A549 (cell line): ENCODE data around the gene PLOD3. TPM values are rescaled to one million over a fixed set of nuclear protein-coding genes. Genes with fewer than 3 reads are reported as not detected.

ENCODE experiments used
- ATAC-seq, 2 experiments: fragments of 200-7000 bp in 1 of 2; fragments of >200 bp in 1 of 2; cut with Nextera tagmentation in 1 of 2; cut with Tn5 transposase in 1 of 2; 3 replicates each; pipeline versions ENCODE4 v1.8.0 to v1.9.1; 2018 to 2020; ENCODE audit warnings: mild to moderate bottlenecking in 1 of 2, moderate library complexity in 1 of 2
- CTCF ChIA-PET: fragments of 300-600 bp; sonication (Branson Sonifier 250); formaldehyde crosslinking; extraction: SDS; loops from one replicate; lab custom pipeline; 2021; ENCODE audit warnings: antibody characterized with exemption, inconsistent platforms; lab: Yijun Ruan, JAX
- POLR2A ChIA-PET: fragments of 350-600 bp; formaldehyde crosslinking; extraction: SDS; loops from one replicate; lab custom pipeline; 2021; ENCODE audit warnings: antibody characterized with exemption, inconsistent platforms; lab: Yijun Ruan, JAX
- DNase-seq, 2 experiments: peaks; one replicate each; pipeline versions ENCODE4 v3.0.0 to v3.0.0-alpha.2; 2011 to 2016; ENCODE audit warnings: low read depth in 1 of 2, low spot score in 1 of 2
- FAIRE-seq: peaks from 2 replicates; lab custom pipeline; 2011; peaks lifted over from hg19 to GRCh38; lab: Jason Lieb, UNC
- H3K27ac ChIP-seq, 2 experiments: fragments of >200 bp; sonication (Bioruptor Twin); formaldehyde crosslinking; 3 replicates each; pipeline ENCODE4 v1.5.1; 2016 to 2017
- H3K4me1 ChIP-seq: fragments of >200 bp; sonication (Bioruptor Twin); formaldehyde crosslinking; 3 replicates; pipeline ENCODE4 v1.6.1; 2016
- H3K4me2 ChIP-seq: fragments of >200 bp; sonication (Bioruptor Twin); formaldehyde crosslinking; 3 replicates; pipeline ENCODE4 v1.6.1; 2016
- H3K4me3 ChIP-seq: fragments of >200 bp; sonication (Bioruptor Twin); formaldehyde crosslinking; 3 replicates; pipeline ENCODE4 v1.5.1; 2016
- H3K9me3 ChIP-seq: fragments of >200 bp; sonication (Bioruptor Twin); formaldehyde crosslinking; 3 replicates; pipeline ENCODE4 v1.6.1; 2016
- BHLHE40 ChIP-seq: IDR thresholded peaks from 2 replicates; pipeline ENCODE4 v1.6.1; 2012; ENCODE audit warnings: low read depth, low read length, inconsistent platforms
- CHD2 ChIP-seq: fragments of 150-350 bp; IDR thresholded peaks from 2 replicates; pipeline ENCODE4 v1.6.1; 2014; ENCODE audit warnings: low read length; ENCODE audit not compliant: partially characterized antibody
- CHD4 ChIP-seq: fragments of 200-600 bp; sonication (generic); IDR thresholded peaks from 2 replicates; pipeline ENCODE4 v1.6.1; 2016; ENCODE audit warnings: antibody characterized with exemption, mild to moderate bottlenecking, borderline replicate concordance
- ESRRA ChIP-seq: fragments of 150-350 bp; IDR thresholded peaks from 2 replicates; pipeline ENCODE4 v1.6.1; 2014; ENCODE audit warnings: mild to moderate bottlenecking, low read length, borderline replicate concordance
- FOSL2 ChIP-seq, 2 experiments: fragments of 450-650 bp in 1 of 2; fragments of >200 bp in 1 of 2; sonication (Bioruptor Twin) in 1 of 2; formaldehyde crosslinking; IDR thresholded peaks; 2 replicates each; pipeline versions ENCODE4 v1.5.0 to v1.6.1; 2016 to 2020; ENCODE audit warnings: mild to moderate bottlenecking in 1 of 2, moderate library complexity in 1 of 2
- GATA3 ChIP-seq: IDR thresholded peaks from 2 replicates; pipeline ENCODE4 v1.6.1; 2012; ENCODE audit warnings: borderline replicate concordance
- HDAC2 ChIP-seq: fragments of 200-600 bp; sonication (generic); IDR thresholded peaks from 2 replicates; pipeline ENCODE4 v1.6.1; 2016
- HOXB5 ChIP-seq: fragments of 250-450 bp; sonication (Bioruptor Pico); IDR thresholded peaks from 2 replicates; pipeline ENCODE4 v1.5.0; 2020; ENCODE audit warnings: mild to moderate bottlenecking, moderate library complexity
- JUN ChIP-seq, 2 experiments: fragments of >200 bp; sonication (Bioruptor Twin); formaldehyde crosslinking; IDR thresholded peaks; 2 replicates in 1 of 2; 3 replicates in 1 of 2; pipeline ENCODE4 v1.6.1; 2016 to 2017
- JUNB ChIP-seq: fragments of >200 bp; sonication (Bioruptor Twin); formaldehyde crosslinking; IDR thresholded peaks from 2 replicates; pipeline ENCODE4 v1.6.1; 2016
- KDM1A ChIP-seq: fragments of 200-600 bp; sonication (generic); IDR thresholded peaks from 2 replicates; pipeline ENCODE4 v1.6.1; 2016; ENCODE audit warnings: low read depth, mild to moderate bottlenecking
- KDM5A ChIP-seq: fragments of 200-600 bp; sonication (generic); IDR thresholded peaks from 2 replicates; pipeline ENCODE4 v1.6.1; 2016; ENCODE audit warnings: antibody characterized with exemption, mild to moderate bottlenecking
- MAFK ChIP-seq: fragments of 450-650 bp; IDR thresholded peaks from 2 replicates; pipeline ENCODE4 v1.6.1; 2014; ENCODE audit not compliant: partially characterized antibody
- MAZ ChIP-seq: fragments of 150-350 bp; IDR thresholded peaks from 2 replicates; pipeline ENCODE4 v1.6.1; 2014; ENCODE audit warnings: antibody characterized with exemption, low read depth, low read length, borderline replicate concordance
- PHF8 ChIP-seq: fragments of 200-600 bp; sonication (generic); IDR thresholded peaks from 2 replicates; pipeline ENCODE4 v1.6.1; 2016; ENCODE audit warnings: low read depth, mild to moderate bottlenecking, antibody characterized with exemption, moderate library complexity, borderline replicate concordance
- POLR2A ChIP-seq: IDR thresholded peaks from 2 replicates; pipeline ENCODE4 v1.6.1; 2012; ENCODE audit warnings: mild to moderate bottlenecking, low read length
- POLR2AphosphoS2 ChIP-seq: conservative IDR thresholded peaks from 2 replicates; pipeline ENCODE4 v1.6.1; 2012; ENCODE audit warnings: low read length, improper control_type of control experiment, inconsistent platforms
- RCOR1 ChIP-seq: fragments of 150-350 bp; IDR thresholded peaks from 2 replicates; pipeline ENCODE4 v1.6.1; 2014; ENCODE audit warnings: antibody characterized with exemption, low read length, low read depth
- RNF2 ChIP-seq: fragments of 200-600 bp; sonication (generic); IDR thresholded peaks from 2 replicates; pipeline ENCODE4 v1.6.1; 2016; ENCODE audit warnings: low read depth, mild to moderate bottlenecking, antibody characterized with exemption, moderate library complexity, borderline replicate concordance
- SREBF2 ChIP-seq: fragments of 450-650 bp; IDR thresholded peaks from 2 replicates; pipeline ENCODE4 v1.6.1; 2014; ENCODE audit warnings: mild to moderate bottlenecking, moderate library complexity
- TFCP2L1 ChIP-seq: fragments of 250-450 bp; sonication (Bioruptor Pico); IDR thresholded peaks from 2 replicates; pipeline ENCODE4 v1.5.0; 2021; ENCODE audit warnings: mild to moderate bottlenecking
- ZFP36 ChIP-seq: fragments of 450-650 bp; IDR thresholded peaks from 2 replicates; pipeline ENCODE4 v1.6.1; 2014; ENCODE audit warnings: borderline replicate concordance; ENCODE audit not compliant: partially characterized antibody
- ZSCAN20 ChIP-seq: fragments of 250-450 bp; sonication (Bioruptor Pico); IDR thresholded peaks from 2 replicates; pipeline ENCODE4 v1.8.0; 2022; ENCODE audit warnings: mild to moderate bottlenecking, moderate library complexity
- WGBS: methylation state at CpG from one replicate; pipeline ENCODE4 v1.1.6; 2017; ENCODE audit errors: missing lambda C conversion rate; 5-methylcytosine and 5-hydroxymethylcytosine counted together
- polyA minus RNA-seq: library from RNA; depleted of rRNA, polyadenylated mRNA; stranded (reverse); fragments of >200 nt; gene quantifications from 2 replicates; pipeline ENCODE4 v1.2.3, GENCODE V29; 2011; rRNA and poly(A)+ RNA removed
- polyA plus RNA-seq, 4 experiments: library from polyadenylated mRNA; depleted of rRNA in 3 of 4; stranded (reverse); fragments of >200 nt; fragmentation: RNase III in 1 of 4; extraction: RNeasy Plus Mini Kit Qiagen cat#74134 plus additional on column Dnase treatment in 1 of 4; gene quantifications; 2 replicates in 3 of 4; 3 replicates in 1 of 4; pipeline ENCODE4 v1.2.3, GENCODE V29; 2011 to 2017
- TF ChIP-seq, protein P1 (sequence below): fragments of 250-450 bp; sonication (Bioruptor Pico); IDR thresholded peaks from 2 replicates; pipeline ENCODE4 v1.5.0; 2021; ENCODE audit warnings: mild to moderate bottlenecking, moderate library complexity, borderline replicate concordance
- TF ChIP-seq, protein P2 (sequence below): fragments of >200 bp; sonication (Bioruptor Twin); formaldehyde crosslinking; IDR thresholded peaks from 3 replicates; pipeline ENCODE4 v1.6.1; 2016
- TF ChIP-seq, protein P3 (sequence below): IDR thresholded peaks from 2 replicates; pipeline ENCODE4 v1.6.1; 2012; ENCODE audit warnings: low read depth, borderline replicate concordance
- TF ChIP-seq, protein P4 (sequence below): fragments of >200 bp; sonication (Bioruptor Twin); formaldehyde crosslinking; IDR thresholded peaks from 3 replicates; pipeline ENCODE4 v1.5.1; 2016
- TF ChIP-seq, protein P5 (sequence below): IDR thresholded peaks from 2 replicates; pipeline ENCODE4 v1.6.1; 2012

Gene PLOD3, protein sequence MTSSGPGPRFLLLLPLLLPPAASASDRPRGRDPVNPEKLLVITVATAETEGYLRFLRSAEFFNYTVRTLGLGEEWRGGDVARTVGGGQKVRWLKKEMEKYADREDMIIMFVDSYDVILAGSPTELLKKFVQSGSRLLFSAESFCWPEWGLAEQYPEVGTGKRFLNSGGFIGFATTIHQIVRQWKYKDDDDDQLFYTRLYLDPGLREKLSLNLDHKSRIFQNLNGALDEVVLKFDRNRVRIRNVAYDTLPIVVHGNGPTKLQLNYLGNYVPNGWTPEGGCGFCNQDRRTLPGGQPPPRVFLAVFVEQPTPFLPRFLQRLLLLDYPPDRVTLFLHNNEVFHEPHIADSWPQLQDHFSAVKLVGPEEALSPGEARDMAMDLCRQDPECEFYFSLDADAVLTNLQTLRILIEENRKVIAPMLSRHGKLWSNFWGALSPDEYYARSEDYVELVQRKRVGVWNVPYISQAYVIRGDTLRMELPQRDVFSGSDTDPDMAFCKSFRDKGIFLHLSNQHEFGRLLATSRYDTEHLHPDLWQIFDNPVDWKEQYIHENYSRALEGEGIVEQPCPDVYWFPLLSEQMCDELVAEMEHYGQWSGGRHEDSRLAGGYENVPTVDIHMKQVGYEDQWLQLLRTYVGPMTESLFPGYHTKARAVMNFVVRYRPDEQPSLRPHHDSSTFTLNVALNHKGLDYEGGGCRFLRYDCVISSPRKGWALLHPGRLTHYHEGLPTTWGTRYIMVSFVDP
- polyA plus RNA-seq (2011; rRNA removed) (21.1 and 26.0 TPM in 2 replicates), polyA plus RNA-seq (2017; fragmentation: RNase III; extraction: RNeasy Plus Mini Kit Qiagen cat#74134 plus additional on column Dnase treatment) (48.7 to 52.8 TPM (median 50.6 TPM) in 3 replicates), polyA minus RNA-seq (23.9 and 27.8 TPM in 2 replicates)
- 56.0 and 62.7 TPM in 2 replicates for polyA plus RNA-seq (2012; cell fraction: cytosol; rRNA removed)
- polyA plus RNA-seq (2012; cell fraction: nucleus; rRNA removed) = 167 and 231 TPM in 2 replicates

DNA sequence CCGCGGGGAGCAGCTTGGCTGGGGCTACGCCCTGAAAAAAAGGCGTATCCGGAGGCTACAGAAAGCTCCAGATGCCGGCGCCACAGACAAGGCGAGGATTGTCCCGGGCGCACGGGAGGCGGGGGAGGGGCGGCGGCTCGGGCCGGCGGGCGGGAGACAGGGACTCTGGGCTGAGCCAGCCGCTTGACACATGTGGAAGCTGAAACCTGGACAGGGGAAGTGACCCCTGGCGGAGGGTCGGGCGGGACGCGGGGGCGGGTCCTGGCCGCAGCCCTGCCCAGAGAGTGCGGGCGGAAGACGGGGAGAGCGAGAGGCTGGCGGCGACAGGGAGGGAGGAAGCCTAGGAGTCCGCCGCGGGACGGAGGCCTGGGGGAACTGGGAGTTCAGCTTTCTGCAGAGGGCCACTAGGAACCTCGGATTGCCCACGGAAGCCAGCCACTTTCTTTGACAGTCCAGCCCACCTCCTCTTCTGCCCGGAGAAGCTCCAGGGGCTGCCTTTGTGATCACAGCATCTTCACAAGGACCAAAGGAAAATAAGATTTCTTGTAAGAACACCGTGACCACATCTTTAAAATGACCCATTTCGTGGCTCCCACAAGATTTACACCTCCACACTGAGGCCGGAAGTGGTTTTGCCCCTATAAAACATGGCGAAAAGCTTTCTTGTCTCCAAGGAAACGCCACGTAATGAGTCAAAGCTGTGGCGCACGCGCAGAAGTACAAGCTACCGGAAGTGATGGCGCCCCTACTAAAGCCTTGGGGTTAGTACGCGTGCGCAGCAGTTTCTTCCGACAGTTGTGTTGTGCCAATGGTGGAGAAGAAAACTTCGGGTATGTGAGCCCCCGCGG, at the start of gene PLOD3, which contains the start of gene ZNHIT1:
Gene PLOD3 (minus strand): TSS at position 194 of the 848 bp plus-strand sequence. CDS start 307 bp downstream, outside the sequence.
Gene ZNHIT1 (plus strand): TSS at position 778 of the 848 bp plus-strand sequence. CDS start 31 bp downstream, at position 809.
- DNase-seq (peak; percentile 98 to 100), ATAC-seq (peak; percentile 92 to 94), FAIRE-seq (peak; percentile 97)
- Histone ChIP-seq H3K9me3 (no peaks in the 10 kb centered on the region), H3K4me2 (peak within 1 kb of the TSS; percentile 91), H3K27ac (peak within 1 kb of the TSS; percentile 90 to 98), H3K4me3 (peak within 1 kb of the TSS; percentile 97), H3K4me1 (peaks cover 17% of the 10 kb centered on the region)
- ChIA-PET CTCF (interaction anchor here (0.8 to 6.8 kb wide), 17 partner anchors 10 to 322 kb away, joined by 3 to 49 read pairs (median 6); partner anchors contain the start of genes ACHE, CLDN15, FIS1 and MOGAT3), POLR2A (interaction anchor here (0.6 to 1.7 kb wide), 17 partner anchors 10 to 512 kb away, joined by 3 to 15 read pairs (median 4); partner anchors contain the start of genes FIS1, SRRT, TRIM56 and UFSP1)
- TF ChIP-seq HOXB5 (0 out of 2 replicates have a peak, but pooled peaks have one; percentile 44), KDM5A (no peak), GATA3 (no peak), MAFK (no peak), HDAC2 (no peak), JUN (IDR thresholded peaks at IDR 0.05) (peak; percentile 57 to 64; a peak in 2 of 5 replicates), CHD2 (no peak), KDM1A (no peak), FOSL2 (IDR thresholded peaks at IDR 0.05) (no peak), FOSL2 (CRISPR knock-in tag; IDR thresholded peaks at IDR 0.05) (peak; percentile 40), SREBF2 (no peak), JUNB (no peak), BHLHE40 (no peak), CHD4 (no peak), POLR2AphosphoS2 (no peak), TFCP2L1 (CRISPR knock-in tag) (no peak), ZSCAN20 (no peak), MAZ (no peak), RNF2 (no peak), PHF8 (peak; percentile 64), POLR2A (peak; percentile 73), ZFP36 (no peak), ESRRA (no peak), RCOR1 (no peak)
- TF ChIP-seq, protein P1, sequence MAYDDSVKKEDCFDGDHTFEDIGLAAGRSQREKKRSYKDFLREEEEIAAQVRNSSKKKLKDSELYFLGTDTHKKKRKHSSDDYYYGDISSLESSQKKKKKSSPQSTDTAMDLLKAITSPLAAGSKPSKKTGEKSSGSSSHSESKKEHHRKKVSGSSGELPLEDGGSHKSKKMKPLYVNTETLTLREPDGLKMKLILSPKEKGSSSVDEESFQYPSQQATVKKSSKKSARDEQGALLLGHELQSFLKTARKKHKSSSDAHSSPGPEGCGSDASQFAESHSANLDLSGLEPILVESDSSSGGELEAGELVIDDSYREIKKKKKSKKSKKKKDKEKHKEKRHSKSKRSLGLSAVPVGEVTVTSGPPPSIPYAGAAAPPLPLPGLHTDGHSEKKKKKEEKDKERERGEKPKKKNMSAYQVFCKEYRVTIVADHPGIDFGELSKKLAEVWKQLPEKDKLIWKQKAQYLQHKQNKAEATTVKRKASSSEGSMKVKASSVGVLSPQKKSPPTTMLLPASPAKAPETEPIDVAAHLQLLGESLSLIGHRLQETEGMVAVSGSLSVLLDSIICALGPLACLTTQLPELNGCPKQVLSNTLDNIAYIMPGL (CRISPR knock-in tag) = no peak
- TF ChIP-seq, protein P2, sequence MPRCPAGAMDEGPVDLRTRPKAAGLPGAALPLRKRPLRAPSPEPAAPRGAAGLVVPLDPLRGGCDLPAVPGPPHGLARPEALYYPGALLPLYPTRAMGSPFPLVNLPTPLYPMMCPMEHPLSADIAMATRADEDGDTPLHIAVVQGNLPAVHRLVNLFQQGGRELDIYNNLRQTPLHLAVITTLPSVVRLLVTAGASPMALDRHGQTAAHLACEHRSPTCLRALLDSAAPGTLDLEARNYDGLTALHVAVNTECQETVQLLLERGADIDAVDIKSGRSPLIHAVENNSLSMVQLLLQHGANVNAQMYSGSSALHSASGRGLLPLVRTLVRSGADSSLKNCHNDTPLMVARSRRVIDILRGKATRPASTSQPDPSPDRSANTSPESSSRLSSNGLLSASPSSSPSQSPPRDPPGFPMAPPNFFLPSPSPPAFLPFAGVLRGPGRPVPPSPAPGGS = peak; percentile 0; the same call in 1 of the 3 replicates
- TF ChIP-seq, protein P3, sequence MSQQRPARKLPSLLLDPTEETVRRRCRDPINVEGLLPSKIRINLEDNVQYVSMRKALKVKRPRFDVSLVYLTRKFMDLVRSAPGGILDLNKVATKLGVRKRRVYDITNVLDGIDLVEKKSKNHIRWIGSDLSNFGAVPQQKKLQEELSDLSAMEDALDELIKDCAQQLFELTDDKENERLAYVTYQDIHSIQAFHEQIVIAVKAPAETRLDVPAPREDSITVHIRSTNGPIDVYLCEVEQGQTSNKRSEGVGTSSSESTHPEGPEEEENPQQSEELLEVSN = peak; percentile 36; the same call in 1 of the 2 replicates
- TF ChIP-seq, protein P4, sequence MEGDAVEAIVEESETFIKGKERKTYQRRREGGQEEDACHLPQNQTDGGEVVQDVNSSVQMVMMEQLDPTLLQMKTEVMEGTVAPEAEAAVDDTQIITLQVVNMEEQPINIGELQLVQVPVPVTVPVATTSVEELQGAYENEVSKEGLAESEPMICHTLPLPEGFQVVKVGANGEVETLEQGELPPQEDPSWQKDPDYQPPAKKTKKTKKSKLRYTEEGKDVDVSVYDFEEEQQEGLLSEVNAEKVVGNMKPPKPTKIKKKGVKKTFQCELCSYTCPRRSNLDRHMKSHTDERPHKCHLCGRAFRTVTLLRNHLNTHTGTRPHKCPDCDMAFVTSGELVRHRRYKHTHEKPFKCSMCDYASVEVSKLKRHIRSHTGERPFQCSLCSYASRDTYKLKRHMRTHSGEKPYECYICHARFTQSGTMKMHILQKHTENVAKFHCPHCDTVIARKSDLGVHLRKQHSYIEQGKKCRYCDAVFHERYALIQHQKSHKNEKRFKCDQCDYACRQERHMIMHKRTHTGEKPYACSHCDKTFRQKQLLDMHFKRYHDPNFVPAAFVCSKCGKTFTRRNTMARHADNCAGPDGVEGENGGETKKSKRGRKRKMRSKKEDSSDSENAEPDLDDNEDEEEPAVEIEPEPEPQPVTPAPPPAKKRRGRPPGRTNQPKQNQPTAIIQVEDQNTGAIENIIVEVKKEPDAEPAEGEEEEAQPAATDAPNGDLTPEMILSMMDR = no peak; the same call in 1 of the 3 replicates
- TF ChIP-seq, protein P5, sequence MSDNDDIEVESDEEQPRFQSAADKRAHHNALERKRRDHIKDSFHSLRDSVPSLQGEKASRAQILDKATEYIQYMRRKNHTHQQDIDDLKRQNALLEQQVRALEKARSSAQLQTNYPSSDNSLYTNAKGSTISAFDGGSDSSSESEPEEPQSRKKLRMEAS = peak; percentile 69; the same call in 1 of the 2 replicates
- under 1% methylated on average over 32 of the region's 57 CpGs for WGBS
